Colonic mucosa (tissue), 4 donors: Measurements from ENCODE around the gene SEPTIN3. TPM values are rescaled to one million over a fixed set of nuclear protein-coding genes. Genes with fewer than 3 reads are reported as not detected.

Experiments used
- DNase-seq: peaks from one replicate; pipeline ENCODE4 v3.0.0-alpha.2; 2020
- H3K27ac ChIP-seq: fragments of 200-600 bp; one replicate; pipeline ENCODE4 v1.8.0; 2021
- H3K27me3 ChIP-seq: fragments of 200-600 bp; one replicate; pipeline ENCODE4 v1.8.0; 2021
- H3K36me3 ChIP-seq: fragments of 200-600 bp; one replicate; pipeline ENCODE4 v1.8.0; 2021
- H3K4me1 ChIP-seq: fragments of 200-600 bp; one replicate; pipeline ENCODE4 v1.8.0; 2021; ENCODE audit warnings: mild to moderate bottlenecking
- H3K4me3 ChIP-seq: fragments of 200-600 bp; one replicate; pipeline ENCODE4 v1.8.0; 2021
- H3K9ac ChIP-seq, 2 donors: one replicate each; pipeline ENCODE4 v1.7.0; 2013; ENCODE audit warnings: control low read depth in 2 of 2, low read depth in 2 of 2, low read length in 2 of 2
- H3K9me3 ChIP-seq: fragments of 200-600 bp; one replicate; pipeline ENCODE4 v1.8.0; 2021
- CTCF ChIP-seq: fragments of 200-600 bp; IDR thresholded peaks from one replicate; pipeline ENCODE4 v1.8.0; 2022; ENCODE audit warnings: antibody characterized with exemption, mild to moderate bottlenecking
- intact Hi-C: fragments of 100-400 bp; cut with DNase I; formaldehyde crosslinking; loops from one replicate; pipeline ENCODE4 v1.14.1; 2022
- total RNA-seq, 2 donors: library from RNA; stranded (reverse); fragmentation: NEBNext Ultra II Directional in 1 of 2; extraction: Animal tissue kit (Norgen Biotek cat#: 25700) in 1 of 2; gene quantifications; one replicate each; pipeline ENCODE4 v1.2.1, GENCODE V29; 2021
- donor health status: healthy.
- donor health status: DM: no; HTN: no; CAD: no.
- donor health status: DM: no; HTN: no; CAD: no.

SEPTIN3 gene
- total RNA-seq, 2 donors from 2014 or later: 0.20 to 0.69 TPM

GRCh38 chr22:41929418-41929810 is 39.8 kb upstream of the SEPTIN3 start:
- H3K9me3 ChIP-seq: no peaks in the 10 kb centered on the region
- intact Hi-C loops: no loop called here
- TF ChIP-seq CTCF: no peak
- no peak for DNase-seq
- H3K4me1 ChIP-seq: no peaks in the 10 kb centered on the region
- no peak overlapping the region for H3K27ac ChIP-seq
- peaks cover 18% of the 10 kb centered on the region for H3K27me3 ChIP-seq
- H3K9ac ChIP-seq: no peak overlapping the region
- H3K36me3 ChIP-seq: no peaks in the 10 kb centered on the region
- H3K4me3 ChIP-seq: no peak overlapping the region

GRCh38 chr22:41931701-41932269 is 37.5 kb upstream of the SEPTIN3 start:
- no peaks in the 10 kb centered on the region for H3K4me1 ChIP-seq
- no peak overlapping the region for H3K9ac ChIP-seq
- H3K4me3 ChIP-seq: no peak overlapping the region
- no peaks in the 10 kb centered on the region for H3K27me3 ChIP-seq
- H3K27ac ChIP-seq: no peak overlapping the region
- H3K36me3 ChIP-seq: no peaks in the 10 kb centered on the region
- intact Hi-C loops: no loop called here
- no peaks in the 10 kb centered on the region for H3K9me3 ChIP-seq
- DNase-seq: no peak
- no peak for TF ChIP-seq CTCF

- no peak overlapping the region for H3K27ac ChIP-seq
- no peaks in the 10 kb centered on the region for H3K9me3 ChIP-seq
- intact Hi-C loops: no loop called here
- H3K27me3 ChIP-seq: no peaks in the 10 kb centered on the region
- no peak overlapping the region for H3K4me3 ChIP-seq
- TF ChIP-seq CTCF: no peak
- no peaks in the 10 kb centered on the region for H3K36me3 ChIP-seq
- DNase-seq: no peak
- no peaks in the 10 kb centered on the region for H3K4me1 ChIP-seq
- no peak overlapping the region for H3K9ac ChIP-seq
These were observed 36.9 kb upstream of the SEPTIN3 start for GRCh38 chr22:41932353-41932752.

GRCh38 chr22:41933411-41934177 is 35.6 kb upstream of the SEPTIN3 start:
- no peaks in the 10 kb centered on the region for H3K4me1 ChIP-seq
- no peaks in the 10 kb centered on the region for H3K27me3 ChIP-seq
- no peak overlapping the region for H3K4me3 ChIP-seq
- intact Hi-C loops: no loop called here
- no peaks in the 10 kb centered on the region for H3K9me3 ChIP-seq
- no peak overlapping the region for H3K27ac ChIP-seq
- TF ChIP-seq CTCF: no peak
- no peaks in the 10 kb centered on the region for H3K36me3 ChIP-seq
- H3K9ac ChIP-seq: no peak overlapping the region
- no peak for DNase-seq

GRCh38 chr22:41934284-41935014 is 34.8 kb upstream of the SEPTIN3 start:
- intact Hi-C loops: no loop called here
- DNase-seq: no peak
- TF ChIP-seq CTCF: no peak
- Histone ChIP-seq H3K4me3 (no peak overlapping the region), H3K36me3 (no peaks in the 10 kb centered on the region), H3K27me3 (no peaks in the 10 kb centered on the region), H3K4me1 (no peaks in the 10 kb centered on the region), H3K9ac (no peak overlapping the region), H3K27ac (no peak overlapping the region), H3K9me3 (no peaks in the 10 kb centered on the region)
